GM12873 (cell line): Measurements from ENCODE around the gene AHDC1.

Experiments used
- CTCF ChIP-seq: IDR thresholded peaks from 2 replicates; pipeline ENCODE4 v1.5.1; 2012; ENCODE audit warnings: low read depth, mild to moderate bottlenecking, moderate library complexity, low read length, control low read depth; ENCODE audit not compliant: insufficient read depth; ENCODE audit errors: missing control alignments

Gene AHDC1

GRCh38 chr1:27601321-27601770 lies 2.6 kb downstream of the AHDC1 start:
- no peak for TF ChIP-seq CTCF

GRCh38 chr1:27600498-27601175 lies 3.3 kb downstream of the AHDC1 start:
- TF ChIP-seq CTCF = no peak

GRCh38 chr1:27599605-27600497 lies 4.1 kb downstream of the AHDC1 start:
- TF ChIP-seq CTCF = no peak

GRCh38 chr1:27598902-27599528 lies 4.9 kb downstream of the AHDC1 start:
- TF ChIP-seq CTCF = no peak

GRCh38 chr1:27598295-27598687 lies 5.7 kb downstream of the AHDC1 start:
- no peak for TF ChIP-seq CTCF

- no peak for TF ChIP-seq CTCF
Observed at GRCh38 chr1:27597516-27598294, 6.2 kb downstream of the AHDC1 start.

GRCh38 chr1:27596986-27597385 lies 7.0 kb downstream of the AHDC1 start:
- TF ChIP-seq CTCF = no peak
